IPS DF 6.9 (cell line): ENCODE measurements around the gene LCNL1.

ENCODE experiments used
- DNase-seq: peaks from one replicate; pipeline ENCODE4 v3.0.0-alpha.2; 2013; ENCODE audit warnings: low read depth, low spot score
- H3K27ac ChIP-seq: one replicate; pipeline ENCODE4 v1.5.1; 2013; ENCODE audit warnings: low read length, control low read depth
- H3K27me3 ChIP-seq: 2 replicates; pipeline ENCODE4 v1.6.1; 2013; ENCODE audit warnings: mild to moderate bottlenecking, low read length; ENCODE audit not compliant: control insufficient read depth, insufficient read depth
- H3K36me3 ChIP-seq: 2 replicates; pipeline ENCODE4 v1.6.1; 2013; ENCODE audit warnings: low read length; ENCODE audit not compliant: control insufficient read depth, insufficient read depth
- H3K4me1 ChIP-seq: 2 replicates; pipeline ENCODE4 v1.6.1; 2013; ENCODE audit warnings: low read length; ENCODE audit not compliant: control insufficient read depth, insufficient read depth
- H3K4me3 ChIP-seq: 2 replicates; pipeline ENCODE4 v1.5.1; 2013; ENCODE audit warnings: mild to moderate bottlenecking, low read length
- H3K9me3 ChIP-seq: 2 replicates; pipeline ENCODE4 v1.6.1; 2013; ENCODE audit warnings: low read length, inconsistent platforms; ENCODE audit not compliant: control insufficient read depth, insufficient read depth
- WGBS: extraction: QIAGEN DNeasy Blood & Tissue Kit; methylation state at CpG from one replicate; pipeline ENCODE4 v1.1.7; 2013; ENCODE audit warnings: mixed read lengths, missing lambda C conversion rate; ENCODE audit not compliant: insufficient read length, insufficient coverage; 5-methylcytosine and 5-hydroxymethylcytosine counted together

The LCNL1 gene

GRCh38 chr9:137013571-137013940 lies 30.8 kb downstream of the LCNL1 start:
- no peak overlapping the region for H3K4me3 ChIP-seq
- DNase-seq, result no peak
- no peaks in the 10 kb centered on the region for H3K27me3 ChIP-seq
- no peaks in the 10 kb centered on the region for H3K9me3 ChIP-seq
- H3K4me1 ChIP-seq, result peaks cover 2% of the 10 kb centered on the region; the same call in 1 of the 2 replicates
- WGBS, result no CpG with 5 or more reads among the region's 20 CpGs
- H3K36me3 ChIP-seq, result no peaks in the 10 kb centered on the region
- H3K27ac ChIP-seq, result no peak overlapping the region

GRCh38 chr9:137014166-137014565 lies 31.4 kb downstream of the LCNL1 start:
- Histone ChIP-seq H3K9me3 (no peaks in the 10 kb centered on the region), H3K4me3 (no peak overlapping the region), H3K27ac (no peak overlapping the region), H3K36me3 (no peaks in the 10 kb centered on the region), H3K27me3 (no peaks in the 10 kb centered on the region), H3K4me1 (peaks cover 2% of the 10 kb centered on the region; the same call in 1 of the 2 replicates)
- no peak for DNase-seq
- no CpG with 5 or more reads among the region's 23 CpGs for WGBS

GRCh38 chr9:137014776-137015539 lies 32.2 kb downstream of the LCNL1 start:
- no CpG with 5 or more reads among the region's 36 CpGs for WGBS
- no peak for DNase-seq
- no peaks in the 10 kb centered on the region for H3K9me3 ChIP-seq
- H3K36me3 ChIP-seq, result no peaks in the 10 kb centered on the region
- H3K27ac ChIP-seq, result no peak overlapping the region
- H3K4me3 ChIP-seq, result no peak overlapping the region
- H3K27me3 ChIP-seq, result no peaks in the 10 kb centered on the region
- H3K4me1 ChIP-seq, result peaks cover 2% of the 10 kb centered on the region; the same call in 1 of the 2 replicates

GRCh38 chr9:137015540-137015930 lies 32.7 kb downstream of the LCNL1 start:
- Histone ChIP-seq H3K36me3 (no peaks in the 10 kb centered on the region), H3K9me3 (no peaks in the 10 kb centered on the region), H3K4me3 (no peak overlapping the region), H3K27ac (no peak overlapping the region), H3K4me1 (peaks cover 2% of the 10 kb centered on the region; the same call in 1 of the 2 replicates), H3K27me3 (no peaks in the 10 kb centered on the region)
- no peak for DNase-seq
- no CpG with 5 or more reads among the region's 25 CpGs for WGBS

GRCh38 chr9:137015976-137016375 lies 33.2 kb downstream of the LCNL1 start:
- no peak for DNase-seq
- no peak overlapping the region for H3K4me3 ChIP-seq
- no peaks in the 10 kb centered on the region for H3K9me3 ChIP-seq
- H3K36me3 ChIP-seq, result no peaks in the 10 kb centered on the region
- no peaks in the 10 kb centered on the region for H3K27me3 ChIP-seq
- no peak overlapping the region for H3K27ac ChIP-seq
- no CpG with 5 or more reads among the region's 21 CpGs for WGBS
- peaks cover 2% of the 10 kb centered on the region; the same call in 1 of the 2 replicates for H3K4me1 ChIP-seq

GRCh38 chr9:137016436-137016835 lies 33.6 kb downstream of the LCNL1 start:
- H3K27ac ChIP-seq, result no peak overlapping the region
- WGBS, result no CpG with 5 or more reads among the region's 16 CpGs
- H3K4me3 ChIP-seq, result no peak overlapping the region
- no peak for DNase-seq
- no peaks in the 10 kb centered on the region for H3K27me3 ChIP-seq
- H3K4me1 ChIP-seq, result peaks cover 2% of the 10 kb centered on the region; the same call in 1 of the 2 replicates
- H3K9me3 ChIP-seq, result no peaks in the 10 kb centered on the region
- no peaks in the 10 kb centered on the region for H3K36me3 ChIP-seq

- no peaks in the 10 kb centered on the region for H3K27me3 ChIP-seq
- no peaks in the 10 kb centered on the region for H3K36me3 ChIP-seq
- no peak for DNase-seq
- no peak overlapping the region for H3K27ac ChIP-seq
- peaks cover 2% of the 10 kb centered on the region; the same call in 1 of the 2 replicates for H3K4me1 ChIP-seq
- H3K4me3 ChIP-seq, result no peak overlapping the region
- no CpG with 5 or more reads among the region's 28 CpGs for WGBS
- no peaks in the 10 kb centered on the region for H3K9me3 ChIP-seq
Observed at GRCh38 chr9:137017071-137017470, 34.3 kb downstream of the LCNL1 start.

GRCh38 chr9:137017791-137018497 lies 35.2 kb downstream of the LCNL1 start:
- no peak for DNase-seq
- Histone ChIP-seq H3K36me3 (no peaks in the 10 kb centered on the region), H3K4me1 (peaks cover 4% of the 10 kb centered on the region), H3K9me3 (no peaks in the 10 kb centered on the region), H3K4me3 (no peak overlapping the region), H3K27me3 (no peaks in the 10 kb centered on the region), H3K27ac (no peak overlapping the region)
- no CpG with 5 or more reads among the region's 45 CpGs for WGBS

- Histone ChIP-seq H3K4me3 (no peak overlapping the region), H3K36me3 (no peaks in the 10 kb centered on the region), H3K27me3 (no peaks in the 10 kb centered on the region), H3K4me1 (peaks cover 3% of the 10 kb centered on the region), H3K9me3 (no peaks in the 10 kb centered on the region), H3K27ac (no peak overlapping the region)
- no peak for DNase-seq
- WGBS, result no CpG with 5 or more reads among the region's 36 CpGs
Observed at GRCh38 chr9:137018761-137019559, 36.2 kb downstream of the LCNL1 start.

- no CpG with 5 or more reads among the region's 34 CpGs for WGBS
- peaks cover 3% of the 10 kb centered on the region for H3K4me1 ChIP-seq
- H3K27ac ChIP-seq, result no peak overlapping the region
- no peaks in the 10 kb centered on the region for H3K27me3 ChIP-seq
- H3K4me3 ChIP-seq, result no peak overlapping the region
- no peaks in the 10 kb centered on the region for H3K36me3 ChIP-seq
- DNase-seq, result no peak
- no peaks in the 10 kb centered on the region for H3K9me3 ChIP-seq
Observed at GRCh38 chr9:137019891-137020683, 37.3 kb downstream of the LCNL1 start.
